ENCODE measurements around the gene MAN1A2.
"Not testable (repeated sequence)": the region's sequence is repeated elsewhere in the genome, so short reads cannot be mapped to it uniquely, and the experiment has no call there.

MAN1A2 gene

DNA sequence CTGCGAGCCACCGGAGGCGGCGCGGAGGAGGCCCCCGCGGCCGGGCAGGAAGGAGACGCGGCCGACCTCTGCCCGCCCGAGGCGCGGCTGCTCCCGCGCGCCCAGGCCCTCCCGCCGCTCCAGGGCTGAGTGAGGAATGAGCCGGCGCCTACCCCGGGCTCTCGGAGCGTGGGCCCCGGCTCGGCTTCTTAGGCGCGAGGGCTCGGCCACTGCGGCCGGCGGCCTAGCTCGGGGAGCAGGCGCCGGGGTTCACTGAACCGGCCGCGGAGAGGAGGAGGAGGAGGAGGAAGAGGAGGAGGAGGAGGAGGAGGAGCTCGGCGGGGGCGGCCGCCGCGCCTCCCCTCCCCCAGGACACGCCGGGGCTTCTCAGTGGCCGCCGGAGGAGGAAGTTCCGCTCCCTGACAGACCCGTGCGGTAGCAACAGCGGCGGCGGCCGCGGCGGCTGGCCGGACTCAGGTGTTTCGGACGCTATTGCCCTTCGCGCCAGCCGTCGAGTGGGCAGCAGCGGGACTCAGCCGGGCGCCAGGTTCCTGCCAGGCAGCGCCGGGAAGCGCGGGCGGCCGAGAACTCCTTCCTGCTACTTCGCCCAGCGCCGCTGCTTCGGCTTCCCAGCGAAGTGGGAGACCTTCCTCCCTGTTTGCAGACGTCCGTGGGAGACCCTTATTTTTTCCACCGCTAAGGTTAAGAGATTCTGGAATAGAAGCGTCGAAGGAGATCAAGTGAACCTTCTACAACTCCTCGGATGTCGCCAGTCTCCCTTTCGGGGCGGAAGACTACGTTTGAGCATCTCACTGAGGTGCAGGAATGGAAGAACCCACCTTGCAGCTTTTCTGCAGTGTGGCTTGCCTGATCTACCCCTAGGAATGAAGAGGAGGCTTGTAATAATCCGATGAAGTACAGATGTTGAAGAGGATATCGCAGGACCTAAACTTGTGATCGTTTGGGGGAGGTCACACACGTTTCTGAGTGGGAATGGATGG lies at the start of gene MAN1A2:
TSS of gene MAN1A2 (plus strand) at position 404 of the 980 bp plus-strand sequence. CDS start 735 bp downstream, outside the sequence.
- H3K4me3 ChIP-seq (replicated peaks; ENCODE audit: low read depth, low read length), result peak within 1 kb of the TSS; percentile 74
- DNase-seq (ENCODE audit: low read depth), result peak; percentile 74
- TF ChIP-seq, protein P1, sequence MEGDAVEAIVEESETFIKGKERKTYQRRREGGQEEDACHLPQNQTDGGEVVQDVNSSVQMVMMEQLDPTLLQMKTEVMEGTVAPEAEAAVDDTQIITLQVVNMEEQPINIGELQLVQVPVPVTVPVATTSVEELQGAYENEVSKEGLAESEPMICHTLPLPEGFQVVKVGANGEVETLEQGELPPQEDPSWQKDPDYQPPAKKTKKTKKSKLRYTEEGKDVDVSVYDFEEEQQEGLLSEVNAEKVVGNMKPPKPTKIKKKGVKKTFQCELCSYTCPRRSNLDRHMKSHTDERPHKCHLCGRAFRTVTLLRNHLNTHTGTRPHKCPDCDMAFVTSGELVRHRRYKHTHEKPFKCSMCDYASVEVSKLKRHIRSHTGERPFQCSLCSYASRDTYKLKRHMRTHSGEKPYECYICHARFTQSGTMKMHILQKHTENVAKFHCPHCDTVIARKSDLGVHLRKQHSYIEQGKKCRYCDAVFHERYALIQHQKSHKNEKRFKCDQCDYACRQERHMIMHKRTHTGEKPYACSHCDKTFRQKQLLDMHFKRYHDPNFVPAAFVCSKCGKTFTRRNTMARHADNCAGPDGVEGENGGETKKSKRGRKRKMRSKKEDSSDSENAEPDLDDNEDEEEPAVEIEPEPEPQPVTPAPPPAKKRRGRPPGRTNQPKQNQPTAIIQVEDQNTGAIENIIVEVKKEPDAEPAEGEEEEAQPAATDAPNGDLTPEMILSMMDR (IDR thresholded peaks at IDR 0.05; ENCODE audit: low read length, missing control alignments), result no peak

- no peak for DNase-seq (ENCODE audit: low read depth)
- no peak overlapping the region for H3K4me3 ChIP-seq (replicated peaks; ENCODE audit: low read depth, low read length)
- TF ChIP-seq, protein P1 (IDR thresholded peaks at IDR 0.05; ENCODE audit: low read length, missing control alignments), result no peak
Measured at GRCh38 chr1:117318011-117318410, 49.2 kb upstream of the MAN1A2 start.

- H3K4me3 ChIP-seq (replicated peaks; ENCODE audit: low read depth, low read length), result no peak overlapping the region
- TF ChIP-seq, protein P1 (IDR thresholded peaks at IDR 0.05; ENCODE audit: low read length, missing control alignments), result no peak
- DNase-seq (ENCODE audit: low read depth), result no peak
Measured at GRCh38 chr1:117318426-117318825, 48.8 kb upstream of the MAN1A2 start.

- TF ChIP-seq, protein P1 (IDR thresholded peaks at IDR 0.05; ENCODE audit: low read length, missing control alignments), result no peak
- H3K4me3 ChIP-seq (replicated peaks; ENCODE audit: low read depth, low read length), result no peak overlapping the region
Measured at GRCh38 chr1:117320515-117320914, 46.7 kb upstream of the MAN1A2 start.

GRCh38 chr1:117321680-117322609 lies 45.3 kb upstream of the MAN1A2 start:
- no peak overlapping the region for H3K4me3 ChIP-seq (replicated peaks; ENCODE audit: low read depth, low read length)
- TF ChIP-seq, protein P1 (IDR thresholded peaks at IDR 0.05; ENCODE audit: low read length, missing control alignments), result no peak
- DNase-seq (ENCODE audit: low read depth), result no peak

More at GRCh38 chr1:117320515-117320914, 46.7 kb upstream of the MAN1A2 start:
- DNase-seq (ENCODE audit: low read depth), result no peak

DNA sequence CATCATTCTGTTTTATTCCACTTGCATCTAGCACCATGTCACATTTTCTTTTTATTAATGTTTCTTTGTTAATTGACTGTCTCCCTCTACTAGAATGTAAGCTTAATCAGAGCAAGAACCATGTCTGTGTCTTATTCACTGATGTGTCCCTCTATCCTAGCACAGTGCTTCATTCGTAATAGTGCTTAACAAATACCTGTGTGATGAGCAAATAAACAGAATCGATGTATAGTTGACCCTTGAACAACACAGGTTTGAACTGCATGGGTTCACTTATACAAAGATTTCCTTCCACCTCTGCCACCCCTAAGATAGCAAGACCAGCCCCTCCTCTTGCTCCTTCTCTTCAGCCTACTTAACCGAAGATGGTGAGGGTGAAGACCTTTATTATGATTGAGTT lies 42.9 kb upstream of the MAN1A2 start:
- H3K4me3 ChIP-seq (replicated peaks; ENCODE audit: low read depth, low read length), result no peak overlapping the region
- DNase-seq (ENCODE audit: low read depth), result no peak
- TF ChIP-seq, protein P1 (IDR thresholded peaks at IDR 0.05; ENCODE audit: low read length, missing control alignments), result no peak

- H3K4me3 ChIP-seq (replicated peaks; ENCODE audit: low read depth, low read length); DNase-seq (ENCODE audit: low read depth): not testable (repeated sequence)
Measured at GRCh38 chr1:117326035-117326434, 41.2 kb upstream of the MAN1A2 start.

All from fibroblast of pulmonary artery (primary cell).